ENCODE data around the gene PTCD1. TPM values are rescaled to one million over a fixed set of nuclear protein-coding genes. Genes with fewer than 3 reads are reported as not detected.

PTCD1 gene
- total RNA-seq, 6 donors from 2014 or later = 6.3 to 13.4 (median 7.6) TPM

DNA sequence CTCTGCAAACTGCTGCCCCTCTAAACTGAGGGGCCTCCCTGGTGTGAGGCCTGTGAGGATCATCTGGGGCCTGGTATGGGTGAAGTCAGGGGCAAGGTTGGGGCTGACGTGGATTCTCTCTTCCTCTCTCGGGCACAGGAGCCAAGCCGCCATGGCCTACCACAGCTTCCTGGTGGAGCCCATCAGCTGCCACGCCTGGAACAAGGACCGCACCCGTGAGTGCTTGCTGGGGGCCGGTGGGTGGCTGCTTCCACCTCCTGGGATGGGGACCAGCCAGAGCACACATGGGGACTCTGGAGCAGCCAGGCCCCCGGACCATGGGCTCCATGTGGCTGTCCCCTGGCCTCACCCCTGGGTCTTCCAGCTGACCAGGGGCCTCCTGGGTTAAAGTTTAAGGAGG is 53.0 kb downstream of the PTCD1 start:
- 61% methylated on average over 8 of the region's 8 CpGs; no CpG with 5 or more reads in 1 of the 2 donors for WGBS, 2 donors
- TF ChIP-seq EP300 (IDR thresholded peaks at IDR 0.05) = no peak
- no peak for TF ChIP-seq CTCF (IDR thresholded peaks at IDR 0.05)
- TF ChIP-seq POLR2A (IDR thresholded peaks at IDR 0.05) = no peak
- TF ChIP-seq POLR2AphosphoS5 (IDR thresholded peaks at IDR 0.05) = no peak
- H3K27me3 ChIP-seq = no peaks in the 10 kb centered on the region
- no peak for ATAC-seq (ENCODE audit: low FRiP score in 2 of 2)
- H3K27ac ChIP-seq = peak overlapping the region in 1 of 4 donors; percentile 0
- DNase-seq = no peak
- H3K9me3 ChIP-seq = no peaks in the 10 kb centered on the region
- H3K36me3 ChIP-seq = peaks cover 18 to 67% (median 51%) of the 10 kb centered on the region in 4 donors
- H3K4me1 ChIP-seq = peaks cover 13 to 22% (median 17%) of the 10 kb centered on the region in 4 donors
- H3K4me3 ChIP-seq = no peak overlapping the region

GRCh38 chr7:99384523-99384922 is 54.1 kb downstream of the PTCD1 start:
- TF ChIP-seq EP300 (IDR thresholded peaks at IDR 0.05) = no peak
- no peak for TF ChIP-seq POLR2AphosphoS5 (IDR thresholded peaks at IDR 0.05)
- no peak for TF ChIP-seq POLR2A (IDR thresholded peaks at IDR 0.05)
- TF ChIP-seq CTCF (IDR thresholded peaks at IDR 0.05) = no peak
- Histone ChIP-seq H3K4me3 (no peak overlapping the region), H3K9me3 (no peaks in the 10 kb centered on the region), H3K27ac (no peak overlapping the region), H3K4me1 (peaks cover 23 to 32% (median 27%) of the 10 kb centered on the region in 4 donors), H3K36me3 (peaks cover 11 to 62% (median 41%) of the 10 kb centered on the region in 4 donors), H3K27me3 (no peaks in the 10 kb centered on the region)
- ATAC-seq (ENCODE audit: low FRiP score in 2 of 2) = no peak
- DNase-seq = no peak
- 87 to 93% methylated on average over 4 of the region's 4 CpGs for WGBS, 2 donors

DNA sequence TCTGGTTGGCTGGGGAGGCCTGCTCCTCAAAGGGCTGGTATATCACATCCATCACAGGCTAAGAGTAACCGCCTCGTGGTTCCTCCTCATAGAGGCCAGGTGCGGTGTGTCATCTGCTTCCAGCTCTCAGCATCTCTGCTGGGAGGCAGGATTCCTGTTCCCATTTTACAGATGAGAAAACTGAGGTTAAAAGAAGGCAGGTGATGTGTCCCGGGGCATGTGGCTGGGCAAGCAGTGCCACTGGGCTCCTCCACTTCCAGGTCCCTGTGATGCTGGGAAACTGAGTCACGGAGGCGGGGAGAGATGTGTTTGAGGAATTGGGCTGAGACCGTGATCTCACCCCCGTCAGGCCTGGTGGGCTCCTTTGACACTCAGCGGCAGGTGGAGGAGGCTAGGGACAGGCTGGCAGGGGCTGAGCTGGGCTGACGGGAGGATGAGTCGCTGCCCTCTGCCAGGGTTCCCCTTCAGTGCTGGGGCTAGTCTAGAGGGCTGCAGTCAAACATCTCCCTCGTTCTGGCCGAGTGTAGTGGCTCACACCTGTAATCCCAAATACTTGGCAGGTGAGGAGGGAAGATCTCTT is 54.7 kb downstream of the PTCD1 start:
- WGBS, 2 donors = 84 to 92% methylated on average over 5 to 13 of the region's 13 CpGs
- H3K36me3 ChIP-seq = peaks cover 11 to 55% (median 35%) of the 10 kb centered on the region in 4 donors
- no peak for ATAC-seq (ENCODE audit: low FRiP score in 2 of 2)

DNA sequence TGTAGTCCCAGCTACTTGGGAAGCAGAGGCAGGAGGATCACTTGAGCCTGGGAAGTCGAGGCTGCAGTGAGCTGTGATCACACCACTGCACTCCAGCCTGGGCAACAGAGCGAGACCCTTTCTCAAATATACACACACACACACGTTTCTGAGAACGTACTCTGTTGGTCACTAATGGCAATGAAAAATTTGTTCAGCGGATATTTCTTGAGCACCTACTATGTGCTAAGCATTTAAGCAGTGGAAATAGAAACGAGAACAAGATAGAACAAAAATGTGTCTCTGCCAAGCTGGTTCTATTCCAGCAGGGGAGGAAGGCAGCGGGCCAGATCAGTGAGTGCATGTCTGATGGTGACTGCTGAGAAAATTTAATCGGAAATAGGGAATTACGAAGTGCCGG is 55.4 kb downstream of the PTCD1 start:
- no peak overlapping the region for H3K4me3 ChIP-seq
- no peaks in the 10 kb centered on the region for H3K27me3 ChIP-seq
- DNase-seq (no peak), ATAC-seq (ENCODE audit: low FRiP score in 2 of 2) (no peak)
- 92 to 93% methylated on average over 10 of the region's 10 CpGs for WGBS, 2 donors
- TF ChIP-seq POLR2A (IDR thresholded peaks at IDR 0.05) (no peak), EP300 (IDR thresholded peaks at IDR 0.05) (no peak), CTCF (IDR thresholded peaks at IDR 0.05) (no peak), POLR2AphosphoS5 (IDR thresholded peaks at IDR 0.05) (no peak)
- H3K27ac ChIP-seq = no peak overlapping the region
- no peaks in the 10 kb centered on the region for H3K9me3 ChIP-seq
- peaks cover 9 to 51% (median 31%) of the 10 kb centered on the region in 4 donors for H3K36me3 ChIP-seq
- peaks cover 36 to 45% (median 40%) of the 10 kb centered on the region in 4 donors for H3K4me1 ChIP-seq

More for the DNA sequence above, 54.7 kb downstream of the PTCD1 start:
- no peak overlapping the region for H3K4me3 ChIP-seq
- H3K9me3 ChIP-seq = no peaks in the 10 kb centered on the region
- TF ChIP-seq POLR2AphosphoS5 (IDR thresholded peaks at IDR 0.05) = no peak
- H3K27ac ChIP-seq = no peak overlapping the region
- peaks cover 30 to 38% (median 34%) of the 10 kb centered on the region in 4 donors for H3K4me1 ChIP-seq
- H3K27me3 ChIP-seq = no peaks in the 10 kb centered on the region
- DNase-seq = no peak

DNA sequence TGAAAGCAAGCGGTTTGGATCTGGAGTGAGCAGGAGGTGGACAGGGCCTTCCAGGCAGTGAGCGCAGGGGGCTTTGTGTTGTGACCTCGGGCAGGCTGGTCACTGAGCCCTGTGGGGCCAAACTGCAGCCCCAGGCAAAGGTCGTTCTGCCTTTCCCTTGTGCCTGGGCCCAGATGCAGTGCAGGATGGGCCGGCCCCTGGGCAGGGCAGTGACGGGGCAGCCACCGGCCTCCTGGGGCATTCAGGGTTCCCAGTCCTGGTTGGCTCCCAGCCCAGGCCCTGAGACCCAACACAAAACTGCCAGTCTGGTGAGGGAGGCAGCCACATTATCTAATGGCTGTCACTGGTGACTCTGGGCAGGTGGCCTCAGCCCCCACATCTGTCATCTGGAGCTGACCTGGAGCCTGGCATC is 56.9 kb downstream of the PTCD1 start:
- H3K9me3 ChIP-seq = no peaks in the 10 kb centered on the region
- no peak for DNase-seq
- TF ChIP-seq POLR2A (IDR thresholded peaks at IDR 0.05) = no peak
- H3K4me3 ChIP-seq = no peak overlapping the region
- H3K27ac ChIP-seq = peak overlapping the region in 3 of 4 donors; percentile 31 to 92 (median 64)
- 74 to 78% methylated on average over 3 to 7 of the region's 7 CpGs for WGBS, 2 donors
- H3K36me3 ChIP-seq = peaks cover 5 to 51% (median 30%) of the 10 kb centered on the region in 4 donors
- ATAC-seq (ENCODE audit: low FRiP score in 2 of 2) = no peak
- peaks cover 37 to 59% (median 44%) of the 10 kb centered on the region in 4 donors for H3K4me1 ChIP-seq
- H3K27me3 ChIP-seq = no peaks in the 10 kb centered on the region

All from upper lobe of left lung (tissue), 6 donors.